Measurements from ENCODE around the gene PRM2.

DNA sequence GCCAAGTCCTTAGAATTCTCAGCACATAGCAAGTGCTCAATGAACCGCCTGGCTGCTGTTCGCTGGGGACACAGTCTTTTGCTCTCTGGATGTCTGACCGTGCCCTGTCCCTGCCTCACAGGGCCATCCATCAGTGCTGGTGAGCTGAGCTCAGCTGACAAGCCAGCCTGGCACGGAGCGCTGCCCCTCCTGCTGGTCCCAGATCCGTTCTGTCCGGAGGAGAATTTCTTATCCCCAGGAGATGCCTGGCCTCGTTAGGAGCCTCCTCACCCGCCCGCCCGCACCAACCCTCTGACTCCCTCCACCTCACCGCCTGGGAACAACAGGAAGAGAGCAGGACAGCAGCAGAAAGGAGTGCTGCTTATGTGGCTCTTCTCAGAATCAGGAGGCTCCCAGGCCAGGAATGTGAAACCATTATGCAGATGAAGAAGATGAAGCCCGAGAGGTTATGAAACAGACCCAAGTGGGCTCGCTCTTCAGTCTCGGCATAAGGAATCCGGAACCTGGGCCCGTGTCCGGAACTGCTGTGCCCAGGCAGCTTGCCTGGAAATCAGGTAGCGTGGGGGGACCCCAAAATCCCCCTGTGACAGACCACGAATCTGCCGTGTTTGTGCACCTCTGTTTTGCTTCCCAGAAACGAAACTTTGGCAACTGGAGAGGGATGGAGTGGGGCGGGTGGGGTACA, 40.2 kb upstream of the PRM2 start:
- TF ChIP-seq, protein P1, sequence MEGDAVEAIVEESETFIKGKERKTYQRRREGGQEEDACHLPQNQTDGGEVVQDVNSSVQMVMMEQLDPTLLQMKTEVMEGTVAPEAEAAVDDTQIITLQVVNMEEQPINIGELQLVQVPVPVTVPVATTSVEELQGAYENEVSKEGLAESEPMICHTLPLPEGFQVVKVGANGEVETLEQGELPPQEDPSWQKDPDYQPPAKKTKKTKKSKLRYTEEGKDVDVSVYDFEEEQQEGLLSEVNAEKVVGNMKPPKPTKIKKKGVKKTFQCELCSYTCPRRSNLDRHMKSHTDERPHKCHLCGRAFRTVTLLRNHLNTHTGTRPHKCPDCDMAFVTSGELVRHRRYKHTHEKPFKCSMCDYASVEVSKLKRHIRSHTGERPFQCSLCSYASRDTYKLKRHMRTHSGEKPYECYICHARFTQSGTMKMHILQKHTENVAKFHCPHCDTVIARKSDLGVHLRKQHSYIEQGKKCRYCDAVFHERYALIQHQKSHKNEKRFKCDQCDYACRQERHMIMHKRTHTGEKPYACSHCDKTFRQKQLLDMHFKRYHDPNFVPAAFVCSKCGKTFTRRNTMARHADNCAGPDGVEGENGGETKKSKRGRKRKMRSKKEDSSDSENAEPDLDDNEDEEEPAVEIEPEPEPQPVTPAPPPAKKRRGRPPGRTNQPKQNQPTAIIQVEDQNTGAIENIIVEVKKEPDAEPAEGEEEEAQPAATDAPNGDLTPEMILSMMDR (IDR thresholded peaks at IDR 0.05): no peak
- TF ChIP-seq POLR2A (IDR thresholded peaks at IDR 0.05) (no peak), POLR2AphosphoS5 (IDR thresholded peaks at IDR 0.05) (no peak)

All from breast epithelium (tissue), 3 donors.